WERI-Rb-1 (cell line): ENCODE data around the gene SHANK3.
A peak's percentile ranks its signal among the peaks of the same experiment; 100 is the strongest.

Experiments used
- DNase-seq: peaks from one replicate; pipeline ENCODE4 v3.0.0-alpha.2; 2020
- H3K27ac ChIP-seq: fragments of 250-450 bp; sonication (Bioruptor Pico); 2 replicates; pipeline ENCODE4 v1.5.1; 2020; ENCODE audit warnings: mild to moderate bottlenecking, moderate library complexity
- H3K27me3 ChIP-seq: fragments of 250-450 bp; sonication (Bioruptor Pico); 2 replicates; pipeline ENCODE4 v1.5.1; 2021; ENCODE audit warnings: mild to moderate bottlenecking, low read depth, moderate library complexity; ENCODE audit not compliant: insufficient read depth, severe bottlenecking
- H3K36me3 ChIP-seq: fragments of 250-450 bp; sonication (Bioruptor Pico); 2 replicates; pipeline ENCODE4 v1.5.1; 2020; ENCODE audit warnings: mild to moderate bottlenecking, moderate library complexity
- H3K4me3 ChIP-seq: 2 replicates; pipeline ENCODE4 v1.5.1; 2011; ENCODE audit warnings: low read depth, mild to moderate bottlenecking, control low read depth, low read length
- H3K9me3 ChIP-seq: fragments of 250-450 bp; sonication (Bioruptor Pico); 2 replicates; pipeline ENCODE4 v1.5.1; 2021; ENCODE audit warnings: mild to moderate bottlenecking, moderate library complexity; ENCODE audit not compliant: severe bottlenecking
- CTCF ChIP-seq: IDR thresholded peaks from 2 replicates; pipeline ENCODE4 v1.5.1; 2011; ENCODE audit warnings: low read depth, mild to moderate bottlenecking, control low read depth, inconsistent platforms, low read length

Gene SHANK3

GRCh38 chr22:50696251-50696798 lies 23.7 kb downstream of the SHANK3 start:
- no peak for DNase-seq
- Histone ChIP-seq H3K27me3 (no peaks in the 10 kb centered on the region), H3K4me3 (no peak overlapping the region), H3K36me3 (no peaks in the 10 kb centered on the region; the same call in 1 of the 2 replicates), H3K9me3 (no peaks in the 10 kb centered on the region), H3K27ac (no peak overlapping the region)
- TF ChIP-seq CTCF, result no peak

- Histone ChIP-seq H3K4me3 (peak overlapping the region; percentile 49), H3K36me3 (no peaks in the 10 kb centered on the region; the same call in 1 of the 2 replicates), H3K27ac (no peak overlapping the region), H3K27me3 (no peaks in the 10 kb centered on the region), H3K9me3 (no peaks in the 10 kb centered on the region)
- peak; percentile 22 for DNase-seq
- no peak for TF ChIP-seq CTCF
These were observed 24.4 kb downstream of the SHANK3 start for GRCh38 chr22:50696799-50697561.

GRCh38 chr22:50697667-50698506 lies 25.3 kb downstream of the SHANK3 start:
- Histone ChIP-seq H3K36me3 (no peaks in the 10 kb centered on the region; the same call in 1 of the 2 replicates), H3K27me3 (no peaks in the 10 kb centered on the region), H3K4me3 (peak overlapping the region; percentile 49), H3K27ac (no peak overlapping the region), H3K9me3 (no peaks in the 10 kb centered on the region)
- no peak for TF ChIP-seq CTCF
- DNase-seq, result no peak

GRCh38 chr22:50698546-50698945 lies 25.9 kb downstream of the SHANK3 start:
- no peak overlapping the region for H3K4me3 ChIP-seq
- H3K27ac ChIP-seq, result no peak overlapping the region
- H3K27me3 ChIP-seq, result no peaks in the 10 kb centered on the region
- no peak for DNase-seq
- no peak for TF ChIP-seq CTCF
- H3K36me3 ChIP-seq, result no peaks in the 10 kb centered on the region; the same call in 1 of the 2 replicates
- no peaks in the 10 kb centered on the region for H3K9me3 ChIP-seq

- no peaks in the 10 kb centered on the region for H3K27me3 ChIP-seq
- H3K36me3 ChIP-seq, result no peaks in the 10 kb centered on the region; the same call in 1 of the 2 replicates
- H3K9me3 ChIP-seq, result no peaks in the 10 kb centered on the region
- no peak overlapping the region for H3K4me3 ChIP-seq
- DNase-seq, result no peak
- no peak for TF ChIP-seq CTCF
- no peak overlapping the region for H3K27ac ChIP-seq
These were observed 26.6 kb downstream of the SHANK3 start for GRCh38 chr22:50699001-50699755.
